MM.1S (cell line): Measurements from ENCODE around the gene TADA2A.

Source experiments
- CTCF ChIP-seq: fragments of 300-600 bp; sonication (generic); IDR thresholded peaks from 2 replicates; pipeline ENCODE4 v1.5.1; 2016; ENCODE audit warnings: antibody characterized with exemption, low read length, mixed read lengths
- EZH2 ChIP-seq: fragments of 300-600 bp; sonication (generic); optimal IDR thresholded peaks from 2 replicates; pipeline ENCODE3; 2017; ENCODE audit warnings: low read depth, mild to moderate bottlenecking, antibody characterized with exemption, low read length, mixed read lengths
- EZH2phosphoT487 ChIP-seq: fragments of 300-600 bp; sonication (generic); IDR thresholded peaks from 2 replicates; pipeline ENCODE4 v1.6.1; 2018; ENCODE audit warnings: antibody characterized with exemption, low read length

DNA sequence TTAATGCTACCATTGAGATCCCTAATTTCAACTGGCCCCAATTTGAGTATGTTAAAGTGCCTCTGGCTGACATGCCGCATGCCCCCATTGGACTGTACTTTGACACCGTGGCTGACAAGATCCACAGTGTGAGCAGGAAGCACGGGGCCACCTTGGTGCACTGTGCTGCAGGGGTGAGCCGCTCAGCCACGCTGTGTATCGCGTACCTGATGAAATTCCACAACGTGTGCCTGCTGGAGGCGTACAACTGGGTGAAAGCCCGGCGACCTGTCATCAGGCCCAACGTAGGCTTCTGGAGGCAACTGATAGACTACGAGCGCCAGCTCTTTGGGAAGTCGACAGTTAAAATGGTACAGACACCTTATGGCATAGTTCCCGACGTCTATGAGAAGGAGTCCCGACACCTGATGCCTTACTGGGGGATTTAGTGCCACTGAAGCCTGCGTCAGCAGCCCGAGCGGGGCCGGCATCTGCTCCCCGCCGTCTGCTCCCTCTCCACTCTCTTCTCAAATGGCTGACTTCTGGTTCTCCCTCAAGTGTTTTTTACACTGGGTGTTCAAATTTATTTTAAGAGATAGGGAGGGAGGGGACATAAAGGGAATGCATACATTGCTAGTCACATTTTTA lies 105.9 kb downstream of the TADA2A start:
- TF ChIP-seq CTCF, result no peak
- no peak for TF ChIP-seq EZH2
- no peak for TF ChIP-seq EZH2phosphoT487
